Smooth muscle cell (in vitro differentiated cells): Measurements from ENCODE around the gene ERG. TPM values are rescaled to one million over a fixed set of nuclear protein-coding genes. Genes with fewer than 3 reads are reported as not detected.

Source experiments
- DNase-seq: peaks from one replicate; lab custom pipeline; 2025; ENCODE audit not compliant: unreplicated experiment; lab: John Stamatoyannopoulos, UW
- H2AFZ ChIP-seq: fragments of 200-600 bp; sonication (generic); 2 replicates; pipeline ENCODE4 v1.6.0; 2016; ENCODE audit warnings: antibody characterized with exemption, low read depth, mild to moderate bottlenecking
- H3F3A ChIP-seq: fragments of 200-600 bp; sonication (generic); 2 replicates; pipeline ENCODE4 v1.6.0; 2017; ENCODE audit warnings: antibody characterized with exemption, low read depth
- H3K27ac ChIP-seq: fragments of 200-600 bp; sonication (generic); 2 replicates; pipeline ENCODE4 v1.5.1; 2016; ENCODE audit warnings: low read depth, mild to moderate bottlenecking
- H3K27me3 ChIP-seq: fragments of 200-600 bp; sonication (generic); 2 replicates; pipeline ENCODE4 v1.6.1; 2016; ENCODE audit warnings: low read depth, mild to moderate bottlenecking
- H3K36me3 ChIP-seq: fragments of 200-600 bp; sonication (generic); 2 replicates; pipeline ENCODE4 v1.5.1; 2016; ENCODE audit warnings: low read depth
- H3K4me1 ChIP-seq: fragments of 200-600 bp; sonication (generic); 2 replicates; pipeline ENCODE4 v1.5.1; 2016; ENCODE audit warnings: low read depth
- H3K4me2 ChIP-seq: fragments of 200-600 bp; sonication (generic); 2 replicates; pipeline ENCODE4 v1.6.0; 2016; ENCODE audit warnings: mild to moderate bottlenecking
- H3K4me3 ChIP-seq: fragments of 200-600 bp; sonication (generic); 2 replicates; pipeline ENCODE4 v1.5.1; 2016; ENCODE audit warnings: mild to moderate bottlenecking
- H3K79me2 ChIP-seq: fragments of 200-600 bp; sonication (generic); 2 replicates; pipeline ENCODE4 v1.6.0; 2016; ENCODE audit warnings: low read depth, mild to moderate bottlenecking
- H3K9ac ChIP-seq: fragments of 200-600 bp; sonication (generic); 2 replicates; pipeline ENCODE4 v1.6.0; 2016; ENCODE audit warnings: low read depth
- H3K9me3 ChIP-seq: fragments of 200-600 bp; sonication (generic); replicated peaks from 2 replicates; pipeline ENCODE4 v1.5.1; 2016; ENCODE audit warnings: low read depth
- H4K20me1 ChIP-seq: fragments of 200-600 bp; sonication (generic); 2 replicates; pipeline ENCODE4 v1.6.0; 2016; ENCODE audit warnings: low read depth
- WGBS: methylation state at CpG from one replicate; pipeline ENCODE4 v1.1.7; 2016; ENCODE audit warnings: low lambda C conversion rate; 5-methylcytosine and 5-hydroxymethylcytosine counted together
- polyA plus RNA-seq: library from polyadenylated mRNA; unstranded; fragments of >200 nt; fragmentation: Nextera tagmentation; extraction: Ambion mirVana; gene quantifications from 2 replicates; pipeline ENCODE4 v1.2.1, GENCODE V29; 2016
- total RNA-seq: library from RNA; depleted of rRNA; stranded (reverse); fragments of >200 nt; gene quantifications from 2 replicates; pipeline ENCODE4 v1.2.3, GENCODE V29; 2014
- TF ChIP-seq, protein P1 (sequence below): fragments of 200-600 bp; sonication (generic); IDR thresholded peaks from 2 replicates; pipeline ENCODE4 v1.5.1; 2017; ENCODE audit warnings: borderline replicate concordance, mild to moderate bottlenecking, antibody characterized with exemption; ENCODE audit not compliant: insufficient read depth, poor library complexity, severe bottlenecking

Gene ERG
- total and polyA plus RNA-seq, 2 experiments from 2014 or later, result 11.0 to 14.4 TPM

DNA sequence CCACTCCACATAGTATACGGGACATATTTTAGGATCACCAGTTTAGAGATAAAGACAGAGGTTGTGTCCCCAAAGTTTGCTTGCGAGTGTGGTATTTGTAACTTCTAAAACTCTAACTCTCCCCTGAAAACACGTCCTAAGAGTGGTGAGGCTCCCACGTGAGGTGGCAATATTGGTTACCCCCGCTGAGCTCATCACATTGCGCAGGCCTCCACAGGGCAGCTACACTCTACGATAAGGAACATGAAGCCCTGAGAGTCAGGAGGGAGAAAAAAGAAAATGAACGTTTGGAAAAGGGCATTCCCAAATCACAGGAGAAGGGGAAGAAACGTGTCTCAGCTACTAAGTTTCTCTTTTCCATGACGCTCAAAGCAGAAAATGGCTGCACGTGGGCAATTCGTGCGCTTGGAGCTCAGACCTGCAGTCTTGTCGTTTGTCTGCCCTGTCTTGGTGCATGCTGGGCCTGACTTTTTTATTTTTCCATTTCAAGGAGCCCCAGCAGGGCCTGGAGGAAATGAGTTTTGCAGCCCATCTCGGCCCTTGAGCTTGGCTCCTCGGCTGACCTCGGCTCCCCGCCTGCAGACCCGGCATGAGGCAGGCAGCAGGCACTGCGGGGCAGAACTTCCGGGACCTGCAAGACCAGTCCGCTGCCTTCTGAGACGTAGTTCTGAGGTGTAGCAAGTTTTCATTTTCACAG, 25.7 kb downstream of the ERG start:
- Histone ChIP-seq H3K4me1 (no peaks in the 10 kb centered on the region), H3K27me3 (no peaks in the 10 kb centered on the region), H2AFZ (no peak overlapping the region), H3K36me3 (no peaks in the 10 kb centered on the region), H3F3A (peaks cover 5% of the 10 kb centered on the region), H3K4me2 (no peak overlapping the region), H3K4me3 (no peak overlapping the region), H3K9me3 (no peaks in the 10 kb centered on the region), H3K79me2 (no peaks in the 10 kb centered on the region), H3K27ac (no peak overlapping the region), H3K9ac (no peak overlapping the region), H4K20me1 (no peaks in the 10 kb centered on the region)
- TF ChIP-seq, protein P1, sequence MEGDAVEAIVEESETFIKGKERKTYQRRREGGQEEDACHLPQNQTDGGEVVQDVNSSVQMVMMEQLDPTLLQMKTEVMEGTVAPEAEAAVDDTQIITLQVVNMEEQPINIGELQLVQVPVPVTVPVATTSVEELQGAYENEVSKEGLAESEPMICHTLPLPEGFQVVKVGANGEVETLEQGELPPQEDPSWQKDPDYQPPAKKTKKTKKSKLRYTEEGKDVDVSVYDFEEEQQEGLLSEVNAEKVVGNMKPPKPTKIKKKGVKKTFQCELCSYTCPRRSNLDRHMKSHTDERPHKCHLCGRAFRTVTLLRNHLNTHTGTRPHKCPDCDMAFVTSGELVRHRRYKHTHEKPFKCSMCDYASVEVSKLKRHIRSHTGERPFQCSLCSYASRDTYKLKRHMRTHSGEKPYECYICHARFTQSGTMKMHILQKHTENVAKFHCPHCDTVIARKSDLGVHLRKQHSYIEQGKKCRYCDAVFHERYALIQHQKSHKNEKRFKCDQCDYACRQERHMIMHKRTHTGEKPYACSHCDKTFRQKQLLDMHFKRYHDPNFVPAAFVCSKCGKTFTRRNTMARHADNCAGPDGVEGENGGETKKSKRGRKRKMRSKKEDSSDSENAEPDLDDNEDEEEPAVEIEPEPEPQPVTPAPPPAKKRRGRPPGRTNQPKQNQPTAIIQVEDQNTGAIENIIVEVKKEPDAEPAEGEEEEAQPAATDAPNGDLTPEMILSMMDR, result no peak
- 80% methylated on average over 23 of the region's 23 CpGs for WGBS
- DNase-seq, result no peak

DNA sequence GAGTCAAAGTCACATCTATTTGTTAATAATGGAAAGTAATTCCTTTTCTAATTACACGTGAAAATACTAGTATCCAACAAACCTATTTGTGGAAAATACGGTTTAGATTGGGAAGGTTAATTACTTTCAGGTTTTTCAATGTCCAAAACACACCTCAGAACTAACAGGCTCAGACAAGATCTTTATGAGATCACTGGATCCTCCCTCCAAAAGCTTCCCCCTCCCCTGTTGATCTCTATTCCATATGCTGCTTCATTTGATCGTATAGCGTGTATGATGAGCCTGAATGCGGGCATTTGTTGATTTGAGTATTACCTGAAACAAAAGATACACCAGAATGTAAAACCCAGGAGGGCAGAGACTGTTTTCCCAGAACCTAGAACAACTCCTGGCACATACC, 26.5 kb downstream of the ERG start:
- no peak overlapping the region for H3K4me3 ChIP-seq
- 95% methylated on average over 5 of the region's 5 CpGs for WGBS
- TF ChIP-seq, protein P1, result no peak
- H3K36me3 ChIP-seq, result no peaks in the 10 kb centered on the region
- H3K9me3 ChIP-seq, result no peaks in the 10 kb centered on the region
- H3K27me3 ChIP-seq, result no peaks in the 10 kb centered on the region
- no peak for DNase-seq
- H3K4me1 ChIP-seq, result no peaks in the 10 kb centered on the region
- no peaks in the 10 kb centered on the region for H3K79me2 ChIP-seq
- H3K27ac ChIP-seq, result no peak overlapping the region
- no peak overlapping the region for H3K9ac ChIP-seq
- H2AFZ ChIP-seq, result no peak overlapping the region
- no peaks in the 10 kb centered on the region for H4K20me1 ChIP-seq
- H3K4me2 ChIP-seq, result no peak overlapping the region
- peaks cover 5% of the 10 kb centered on the region for H3F3A ChIP-seq

DNA sequence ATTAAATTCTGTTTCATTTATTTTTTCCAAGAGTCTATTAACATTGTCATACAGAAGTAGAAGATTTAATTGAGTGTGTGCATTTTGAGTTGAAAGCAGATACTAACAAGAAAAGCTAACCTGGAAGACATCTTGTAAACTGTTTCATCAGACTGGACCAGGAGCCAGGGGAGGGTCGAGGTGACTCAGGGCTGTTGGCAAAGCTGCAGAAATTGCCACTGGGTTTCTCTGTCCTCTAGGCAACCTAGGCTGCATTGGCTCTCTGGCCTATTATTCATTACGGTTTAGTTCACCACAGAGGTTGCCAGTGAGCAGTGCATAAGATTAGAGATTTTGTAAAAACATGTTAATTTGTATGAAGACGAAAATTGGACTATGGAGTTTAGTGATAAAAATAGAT, 27.5 kb downstream of the ERG start:
- Histone ChIP-seq H3K27ac (no peak overlapping the region), H2AFZ (no peak overlapping the region)

DNA sequence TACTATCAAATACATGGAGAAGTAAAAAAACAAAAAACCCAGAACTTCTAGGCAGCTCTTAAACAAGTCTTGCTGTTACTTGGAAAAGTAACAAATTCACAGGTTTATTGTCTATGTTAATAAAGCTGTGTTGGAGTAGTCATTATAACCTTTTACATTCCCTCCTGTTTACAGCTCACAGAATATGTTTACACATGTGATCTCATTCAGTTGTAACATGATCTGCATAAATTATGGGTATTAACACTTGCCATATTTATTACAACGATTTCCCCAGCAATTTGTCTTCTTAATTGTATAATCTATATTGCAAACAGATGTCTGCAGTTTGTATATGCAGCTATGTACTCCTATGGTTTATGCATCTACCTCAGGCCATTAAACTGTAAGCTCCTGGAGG, 28.6 kb downstream of the ERG start:
- Histone ChIP-seq H3K4me3 (no peak overlapping the region), H3K27me3 (no peaks in the 10 kb centered on the region), H3K27ac (no peak overlapping the region), H3K79me2 (no peaks in the 10 kb centered on the region), H3K9ac (no peak overlapping the region), H3K9me3 (no peaks in the 10 kb centered on the region), H3K36me3 (no peaks in the 10 kb centered on the region), H3F3A (peaks cover 5% of the 10 kb centered on the region), H3K4me2 (no peak overlapping the region), H2AFZ (no peak overlapping the region), H3K4me1 (no peaks in the 10 kb centered on the region), H4K20me1 (no peaks in the 10 kb centered on the region)
- WGBS, result 69% methylated on average over 1 of the region's 1 CpG
- TF ChIP-seq, protein P1, result no peak
- no peak for DNase-seq

More for the DNA sequence above, 27.5 kb downstream of the ERG start:
- TF ChIP-seq, protein P1, result no peak
- Histone ChIP-seq H3K9ac (no peak overlapping the region), H4K20me1 (no peaks in the 10 kb centered on the region), H3K4me1 (no peaks in the 10 kb centered on the region), H3K9me3 (no peaks in the 10 kb centered on the region), H3K27me3 (no peaks in the 10 kb centered on the region), H3F3A (peaks cover 5% of the 10 kb centered on the region), H3K4me3 (no peak overlapping the region), H3K36me3 (no peaks in the 10 kb centered on the region), H3K79me2 (no peaks in the 10 kb centered on the region), H3K4me2 (no peak overlapping the region)
- 79% methylated on average over 3 of the region's 3 CpGs for WGBS
- no peak for DNase-seq
